WI38 (cell line): Measurements from ENCODE around the gene SIPA1L3.

Source experiments
- H3K4me3 ChIP-seq: 2 replicates; pipeline ENCODE4 v1.5.1; 2011; ENCODE audit warnings: low read depth, mild to moderate bottlenecking, control low read depth, low read length
- TF ChIP-seq, protein P1 (sequence below): IDR thresholded peaks from 2 replicates; pipeline ENCODE4 v1.5.1; 2012; ENCODE audit warnings: low read depth, mild to moderate bottlenecking, control low read depth, low read length

SIPA1L3 gene

DNA sequence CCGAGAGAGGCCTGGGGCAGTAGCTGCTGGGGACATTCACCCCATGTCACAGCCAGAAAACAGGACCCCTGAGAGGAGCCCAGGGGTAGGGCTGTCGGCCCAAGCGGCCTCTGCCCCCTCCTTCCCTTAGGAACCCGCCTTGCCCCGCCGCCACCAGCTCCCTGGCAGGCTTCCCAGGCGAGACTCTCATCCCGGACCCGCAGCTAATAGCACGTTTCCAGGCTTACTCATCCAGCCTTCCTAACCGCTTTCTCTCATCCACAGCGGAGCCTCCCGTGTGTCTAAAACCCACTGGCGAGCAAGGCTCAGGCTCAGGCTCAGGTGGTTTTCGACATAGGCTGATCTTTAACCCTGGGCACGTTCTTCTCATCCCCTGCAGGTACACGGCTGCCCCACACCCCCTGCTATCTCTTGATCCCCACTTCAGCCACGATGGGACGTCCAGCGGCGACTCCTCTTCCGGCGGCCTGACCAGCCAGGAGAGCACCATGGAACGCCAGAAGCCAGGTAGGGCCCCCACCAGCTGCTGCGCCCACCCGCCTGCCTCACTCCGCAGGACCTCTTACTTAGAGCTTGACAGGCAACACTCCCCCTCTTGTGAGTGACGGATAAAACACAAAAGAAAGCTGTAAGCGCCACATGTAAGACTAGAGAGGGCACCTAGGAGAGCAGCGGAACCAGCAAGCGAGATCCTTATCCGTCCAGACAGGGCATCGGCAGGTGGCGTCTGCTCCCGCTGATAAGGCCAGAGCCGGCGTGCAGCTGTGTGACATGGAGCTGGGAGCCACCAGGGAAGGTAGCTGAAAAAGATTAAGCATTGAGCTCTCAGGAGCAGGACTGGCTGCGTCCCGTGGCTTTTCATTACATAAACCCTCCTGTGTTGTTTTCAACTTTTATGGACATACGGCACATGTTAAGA is 245.7 kb downstream of the SIPA1L3 start:
- TF ChIP-seq, protein P1, sequence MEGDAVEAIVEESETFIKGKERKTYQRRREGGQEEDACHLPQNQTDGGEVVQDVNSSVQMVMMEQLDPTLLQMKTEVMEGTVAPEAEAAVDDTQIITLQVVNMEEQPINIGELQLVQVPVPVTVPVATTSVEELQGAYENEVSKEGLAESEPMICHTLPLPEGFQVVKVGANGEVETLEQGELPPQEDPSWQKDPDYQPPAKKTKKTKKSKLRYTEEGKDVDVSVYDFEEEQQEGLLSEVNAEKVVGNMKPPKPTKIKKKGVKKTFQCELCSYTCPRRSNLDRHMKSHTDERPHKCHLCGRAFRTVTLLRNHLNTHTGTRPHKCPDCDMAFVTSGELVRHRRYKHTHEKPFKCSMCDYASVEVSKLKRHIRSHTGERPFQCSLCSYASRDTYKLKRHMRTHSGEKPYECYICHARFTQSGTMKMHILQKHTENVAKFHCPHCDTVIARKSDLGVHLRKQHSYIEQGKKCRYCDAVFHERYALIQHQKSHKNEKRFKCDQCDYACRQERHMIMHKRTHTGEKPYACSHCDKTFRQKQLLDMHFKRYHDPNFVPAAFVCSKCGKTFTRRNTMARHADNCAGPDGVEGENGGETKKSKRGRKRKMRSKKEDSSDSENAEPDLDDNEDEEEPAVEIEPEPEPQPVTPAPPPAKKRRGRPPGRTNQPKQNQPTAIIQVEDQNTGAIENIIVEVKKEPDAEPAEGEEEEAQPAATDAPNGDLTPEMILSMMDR = no peak

DNA sequence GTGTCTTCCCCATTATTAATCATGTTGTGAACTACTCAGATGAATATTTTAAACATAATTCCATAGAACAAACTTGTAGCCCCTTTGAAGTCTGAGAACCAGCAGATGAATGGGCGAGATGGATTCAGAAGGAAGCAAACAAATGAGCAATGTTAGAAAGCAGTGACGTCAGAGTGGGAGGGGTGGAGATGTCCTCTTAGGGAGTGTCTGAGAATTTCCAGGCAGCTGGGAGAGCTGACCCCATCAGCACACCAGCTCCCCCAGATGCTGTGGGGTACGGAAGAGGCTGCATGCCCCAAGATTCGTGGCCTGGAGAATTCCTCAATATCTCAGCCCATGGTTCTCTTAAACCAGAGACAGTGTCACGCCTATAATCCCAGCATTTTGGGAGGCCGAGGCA is 248.4 kb downstream of the SIPA1L3 start:
- TF ChIP-seq, protein P1 = no peak
- H3K4me3 ChIP-seq = no peak overlapping the region

More for the DNA sequence above, 245.7 kb downstream of the SIPA1L3 start:
- no peak overlapping the region for H3K4me3 ChIP-seq

DNA sequence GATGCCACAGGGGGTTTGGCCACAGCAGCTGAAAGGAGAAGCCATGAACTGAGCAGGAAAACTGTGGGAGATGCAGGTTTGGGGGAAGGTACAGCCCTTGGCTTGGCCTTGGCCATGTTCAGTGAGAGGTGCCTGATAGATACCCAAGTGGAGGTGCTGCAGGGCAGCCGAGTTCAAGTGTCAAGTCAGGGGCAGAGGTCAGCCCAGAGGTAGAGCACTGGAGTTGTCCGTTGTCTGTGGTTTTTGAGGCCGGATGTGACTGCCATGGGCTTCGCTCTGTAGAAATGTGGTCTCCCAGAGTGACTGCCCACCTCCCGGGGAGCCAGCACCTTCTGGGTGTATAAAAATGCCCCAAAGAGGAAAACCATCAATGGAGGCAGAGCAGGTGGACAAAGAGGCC is 251.7 kb downstream of the SIPA1L3 start:
- H3K4me3 ChIP-seq = no peak overlapping the region
- TF ChIP-seq, protein P1 = no peak

- TF ChIP-seq, protein P1 = no peak
- no peak overlapping the region for H3K4me3 ChIP-seq
Observed at GRCh38 chr19:38162094-38162493, 255.1 kb downstream of the SIPA1L3 start.

GRCh38 chr19:38162632-38163031 is 255.6 kb downstream of the SIPA1L3 start:
- TF ChIP-seq, protein P1 = no peak
- no peak overlapping the region for H3K4me3 ChIP-seq

- TF ChIP-seq, protein P1 = no peak
- H3K4me3 ChIP-seq = no peak overlapping the region
Observed at GRCh38 chr19:38163419-38164290, 256.6 kb downstream of the SIPA1L3 start.
